ENCODE data around the gene TMEM134.
"Not testable (repeated sequence)": the region's sequence is repeated elsewhere in the genome, so short reads cannot be mapped to it uniquely, and the experiment has no call there.

The TMEM134 gene

GRCh38 chr11:67429038-67429668 lies 39.9 kb downstream of the TMEM134 start:
- Histone ChIP-seq H3K9me3 (ENCODE audit: insufficient read depth, low read depth, low read length) (no peaks in the 10 kb centered on the region), H3K27ac (ENCODE audit: low read length) (no peak overlapping the region), H3K4me1 (ENCODE audit: insufficient read depth, low read length) (no peaks in the 10 kb centered on the region; the same call in 1 of the 2 replicates), H3K27me3 (ENCODE audit: insufficient read depth, low read length) (no peaks in the 10 kb centered on the region), H3K9ac (ENCODE audit: low read depth, low read length) (peak overlapping the region; percentile 91; the same call in 1 of the 2 replicates), H3K36me3 (ENCODE audit: insufficient read depth, low read depth, low read length) (peaks cover 31% of the 10 kb centered on the region; the same call in 1 of the 2 replicates), H3K4me3 (ENCODE audit: low read length) (peak overlapping the region; percentile 89)

GRCh38 chr11:67428052-67429001 lies 40.7 kb downstream of the TMEM134 start, which contains the start of gene RPS6KB2:
RPS6KB2 (plus strand) TSS chr11:67428494; CDS start chr11:67428546, 52 bp downstream.
- Histone ChIP-seq H3K9ac (ENCODE audit: low read depth, low read length) (peak within 1 kb of the TSS; percentile 91), H3K27me3 (ENCODE audit: insufficient read depth, low read length) (no peaks in the 10 kb centered on the region), H3K9me3 (ENCODE audit: insufficient read depth, low read depth, low read length) (no peaks in the 10 kb centered on the region), H3K36me3 (ENCODE audit: insufficient read depth, low read depth, low read length) (peaks cover 23% of the 10 kb centered on the region; the same call in 1 of the 2 replicates), H3K4me1 (ENCODE audit: insufficient read depth, low read length) (no peaks in the 10 kb centered on the region; the same call in 1 of the 2 replicates), H3K27ac (ENCODE audit: low read length) (peak within 1 kb of the TSS; percentile 45), H3K4me3 (ENCODE audit: low read length) (peak within 1 kb of the TSS; percentile 89)

GRCh38 chr11:67427364-67427859 lies 41.6 kb downstream of the TMEM134 start:
- H3K9me3 ChIP-seq (ENCODE audit: insufficient read depth, low read depth, low read length); H3K27me3 ChIP-seq (ENCODE audit: insufficient read depth, low read length); H3K27ac ChIP-seq (ENCODE audit: low read length); H3K4me1 ChIP-seq (ENCODE audit: insufficient read depth, low read length): not testable (repeated sequence)
- Histone ChIP-seq H3K4me3 (ENCODE audit: low read length) (peak overlapping the region; percentile 89), H3K36me3 (ENCODE audit: insufficient read depth, low read depth, low read length) (peaks cover 17% of the 10 kb centered on the region; the same call in 1 of the 2 replicates), H3K9ac (ENCODE audit: low read depth, low read length) (peak overlapping the region; percentile 91; the same call in 1 of the 2 replicates)

- H3K27ac ChIP-seq (ENCODE audit: low read length) = no peak overlapping the region
- peaks cover 9% of the 10 kb centered on the region for H3K27me3 ChIP-seq (ENCODE audit: insufficient read depth, low read length)
- H3K4me1 ChIP-seq (ENCODE audit: insufficient read depth, low read length) = no peaks in the 10 kb centered on the region; the same call in 1 of the 2 replicates
- no peaks in the 10 kb centered on the region for H3K36me3 ChIP-seq (ENCODE audit: insufficient read depth, low read depth, low read length)
- no peaks in the 10 kb centered on the region for H3K9me3 ChIP-seq (ENCODE audit: insufficient read depth, low read depth, low read length)
- no peak overlapping the region for H3K9ac ChIP-seq (ENCODE audit: low read depth, low read length)
- no peak overlapping the region for H3K4me3 ChIP-seq (ENCODE audit: low read length)
Measured at GRCh38 chr11:67423891-67424613, 45.0 kb downstream of the TMEM134 start.

- Histone ChIP-seq H3K4me3 (ENCODE audit: low read length) (no peak overlapping the region), H3K9ac (ENCODE audit: low read depth, low read length) (no peak overlapping the region), H3K36me3 (ENCODE audit: insufficient read depth, low read depth, low read length) (no peaks in the 10 kb centered on the region), H3K9me3 (ENCODE audit: insufficient read depth, low read depth, low read length) (no peaks in the 10 kb centered on the region), H3K27me3 (ENCODE audit: insufficient read depth, low read length) (peaks cover 9% of the 10 kb centered on the region), H3K27ac (ENCODE audit: low read length) (no peak overlapping the region), H3K4me1 (ENCODE audit: insufficient read depth, low read length) (no peaks in the 10 kb centered on the region; the same call in 1 of the 2 replicates)
Measured at GRCh38 chr11:67423466-67423865, 45.6 kb downstream of the TMEM134 start.

DNA sequence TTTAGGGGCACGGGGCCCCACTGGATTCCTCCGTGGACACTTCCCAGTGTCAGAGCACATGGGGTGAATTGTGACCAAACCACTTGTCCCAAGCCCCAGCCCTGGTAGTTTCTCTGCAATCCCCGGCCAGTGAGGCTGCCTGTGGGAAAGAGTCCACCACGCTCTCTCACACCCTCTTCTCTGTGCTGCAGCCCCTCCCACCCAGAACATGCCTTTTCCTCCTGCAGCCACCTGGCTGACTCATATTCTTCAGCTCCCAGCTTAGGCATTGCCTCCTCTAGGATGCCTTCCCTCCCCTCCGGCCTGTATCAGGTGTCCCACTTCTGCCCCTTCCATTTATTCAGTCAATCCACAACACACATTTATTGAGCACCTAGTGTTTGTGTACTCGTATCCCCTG lies 46.2 kb downstream of the TMEM134 start:
- no peak overlapping the region for H3K9ac ChIP-seq (ENCODE audit: low read depth, low read length)
- H3K27me3 ChIP-seq (ENCODE audit: insufficient read depth, low read length) = peaks cover 9% of the 10 kb centered on the region
- no peaks in the 10 kb centered on the region; the same call in 1 of the 2 replicates for H3K4me1 ChIP-seq (ENCODE audit: insufficient read depth, low read length)
- no peaks in the 10 kb centered on the region for H3K36me3 ChIP-seq (ENCODE audit: insufficient read depth, low read depth, low read length)
- no peak overlapping the region for H3K27ac ChIP-seq (ENCODE audit: low read length)
- no peaks in the 10 kb centered on the region for H3K9me3 ChIP-seq (ENCODE audit: insufficient read depth, low read depth, low read length)
- no peak overlapping the region for H3K4me3 ChIP-seq (ENCODE audit: low read length)

DNA sequence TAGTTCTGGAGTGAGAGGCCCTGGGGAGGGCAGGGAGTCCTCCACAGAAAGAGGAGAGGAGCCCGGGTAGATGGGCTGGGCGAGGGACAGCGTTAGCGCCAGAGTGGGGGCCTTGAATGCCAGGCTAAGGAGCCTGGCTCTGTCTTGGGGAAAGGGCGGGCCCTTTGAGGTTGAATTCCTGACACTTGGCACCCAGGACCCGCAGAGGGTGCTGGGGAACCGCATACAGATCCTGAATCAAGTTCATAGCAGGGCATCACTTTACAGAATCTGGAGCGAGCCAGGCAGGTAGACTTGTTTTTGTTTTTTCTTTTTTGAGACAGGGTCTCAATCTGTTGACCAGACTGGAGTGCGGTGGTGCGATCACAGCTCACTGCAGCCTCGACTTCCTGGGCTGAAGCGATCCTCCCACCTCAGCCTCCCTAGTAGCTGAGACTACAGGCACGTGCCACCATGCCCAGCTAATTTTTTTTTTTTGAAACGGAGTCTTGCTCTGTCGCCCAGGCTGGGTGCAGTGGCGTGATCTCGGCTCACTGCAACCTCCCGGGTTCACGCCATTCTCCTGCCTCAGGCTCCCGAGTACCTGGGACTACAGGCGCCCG lies 47.5 kb downstream of the TMEM134 start:
- H3K27ac ChIP-seq (ENCODE audit: low read length) = no peak overlapping the region
- no peak overlapping the region for H3K9ac ChIP-seq (ENCODE audit: low read depth, low read length)
- peak overlapping the region; percentile 50; the same call in 1 of the 2 replicates for H3K4me3 ChIP-seq (ENCODE audit: low read length)

GRCh38 chr11:67420646-67421429 lies 48.2 kb downstream of the TMEM134 start:
- H3K4me1 ChIP-seq (ENCODE audit: insufficient read depth, low read length) = 0 out of 2 replicates have a peak, but pooled peaks cover 3% of the 10 kb centered on the region

More for the DNA sequence above, 47.5 kb downstream of the TMEM134 start:
- no peaks in the 10 kb centered on the region for H3K36me3 ChIP-seq (ENCODE audit: insufficient read depth, low read depth, low read length)
- peaks cover 9% of the 10 kb centered on the region for H3K27me3 ChIP-seq (ENCODE audit: insufficient read depth, low read length)
- H3K4me1 ChIP-seq (ENCODE audit: insufficient read depth, low read length) = no peaks in the 10 kb centered on the region
- no peaks in the 10 kb centered on the region for H3K9me3 ChIP-seq (ENCODE audit: insufficient read depth, low read depth, low read length)

DNA sequence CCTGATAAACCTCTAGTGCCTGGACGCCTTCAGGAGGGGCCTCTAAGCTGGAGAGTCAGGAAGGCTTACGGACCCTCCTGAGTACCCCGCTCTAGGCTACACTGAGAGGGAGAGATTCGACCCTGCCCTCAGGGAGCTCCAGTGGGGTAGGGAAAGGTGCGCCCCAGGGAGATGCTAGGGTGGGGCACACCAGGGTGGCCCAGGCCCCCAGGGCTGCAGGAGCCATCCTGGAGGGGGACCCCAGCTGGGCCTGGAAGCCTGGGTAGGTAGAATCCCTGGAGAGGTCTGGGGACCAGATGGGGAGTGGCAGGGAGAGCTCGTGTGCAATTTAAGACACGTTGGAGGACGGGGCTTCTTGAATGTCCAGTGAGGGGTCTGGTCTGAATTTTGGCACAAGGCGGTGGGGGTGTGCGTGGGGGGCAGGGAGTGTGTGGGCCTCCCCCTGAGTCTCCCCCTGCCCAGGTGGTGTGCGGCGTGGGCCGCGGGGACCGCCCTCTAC lies 48.9 kb downstream of the TMEM134 start:
- H3K27ac ChIP-seq (ENCODE audit: low read length) = no peak overlapping the region
- peak overlapping the region; percentile 63 for H3K4me3 ChIP-seq (ENCODE audit: low read length)
- 0 out of 2 replicates have a peak, but pooled peaks cover 3% of the 10 kb centered on the region for H3K4me1 ChIP-seq (ENCODE audit: insufficient read depth, low read length)
- peak overlapping the region; percentile 21; the same call in 1 of the 2 replicates for H3K9ac ChIP-seq (ENCODE audit: low read depth, low read length)
- H3K36me3 ChIP-seq (ENCODE audit: insufficient read depth, low read depth, low read length) = no peaks in the 10 kb centered on the region
- H3K9me3 ChIP-seq (ENCODE audit: insufficient read depth, low read depth, low read length) = no peaks in the 10 kb centered on the region
- peaks cover 18% of the 10 kb centered on the region for H3K27me3 ChIP-seq (ENCODE audit: insufficient read depth, low read length)

More at GRCh38 chr11:67420646-67421429, 48.2 kb downstream of the TMEM134 start:
- peak overlapping the region; percentile 21; the same call in 1 of the 2 replicates for H3K9ac ChIP-seq (ENCODE audit: low read depth, low read length)
- no peaks in the 10 kb centered on the region for H3K9me3 ChIP-seq (ENCODE audit: insufficient read depth, low read depth, low read length)
- H3K27ac ChIP-seq (ENCODE audit: low read length) = no peak overlapping the region
- no peaks in the 10 kb centered on the region for H3K36me3 ChIP-seq (ENCODE audit: insufficient read depth, low read depth, low read length)
- peak overlapping the region; percentile 63 for H3K4me3 ChIP-seq (ENCODE audit: low read length)
- peaks cover 16% of the 10 kb centered on the region for H3K27me3 ChIP-seq (ENCODE audit: insufficient read depth, low read length)

All from iPS-20b (cell line).